IMR-90 (cell line): Measurements from ENCODE around the gene PIK3R5. TPM values are rescaled to one million over a fixed set of nuclear protein-coding genes. Genes with fewer than 3 reads are reported as not detected.

Experiments used
- ATAC-seq: fragments of 200-7000 bp; cut with Tn5 transposase; 2 replicates; pipeline ENCODE4 v1.9.1; 2020; ENCODE audit warnings: low read depth, mild to moderate bottlenecking, moderate library complexity
- BruUV-seq: library from RNA; stranded (reverse); fragments of 400-500 nt; replicated peaks from 2 replicates; lab custom pipeline; 2021; lab: Mats Ljungman, UMichigan
- CTCF ChIA-PET: fragments of 300-600 bp; formaldehyde crosslinking; extraction: SDS; loops from one replicate; lab custom pipeline; 2021; ENCODE audit warnings: antibody characterized with exemption; lab: Yijun Ruan, JAX
- POLR2A ChIA-PET: fragments of 300-600 bp; sonication (Branson Sonifier 250); formaldehyde crosslinking; loops from one replicate; lab custom pipeline; 2022; ENCODE audit warnings: antibody characterized with exemption; ENCODE audit not compliant: unreplicated experiment; lab: Charles Lee
- DNase-seq: peaks from one replicate; pipeline ENCODE4 v3.0.0; 2013
- H2AFZ ChIP-seq: replicated peaks from 2 replicates; pipeline ENCODE3; 2013; ENCODE audit warnings: low read length, mild to moderate bottlenecking; ENCODE audit not compliant: poor library complexity
- H2AK5ac ChIP-seq: 2 replicates; pipeline ENCODE4 v1.6.1; 2013; ENCODE audit warnings: low read depth, low read length, inconsistent platforms
- H2AK9ac ChIP-seq: replicated peaks from 2 replicates; pipeline ENCODE3; 2013; ENCODE audit warnings: mild to moderate bottlenecking, low read depth, low read length, moderate library complexity; ENCODE audit not compliant: poor library complexity
- H2BK120ac ChIP-seq: 2 replicates; pipeline ENCODE4 v1.6.1; 2013; ENCODE audit warnings: low read depth, low read length, inconsistent platforms
- H2BK15ac ChIP-seq: 3 replicates; pipeline ENCODE4 v1.6.1; 2013; ENCODE audit warnings: low read depth, low read length, inconsistent platforms
- H2BK20ac ChIP-seq: 2 replicates; pipeline ENCODE4 v1.6.1; 2013; ENCODE audit warnings: low read depth, mild to moderate bottlenecking, inconsistent platforms, low read length, moderate library complexity
- H2BK5ac ChIP-seq: 2 replicates; pipeline ENCODE4 v1.6.1; 2013; ENCODE audit warnings: mild to moderate bottlenecking, low read depth, low read length, inconsistent platforms; ENCODE audit not compliant: poor library complexity, severe bottlenecking
- H3K14ac ChIP-seq: replicated peaks from 2 replicates; pipeline ENCODE4 v1.6.1; 2013; ENCODE audit warnings: low read depth, low read length, inconsistent platforms
- H3K18ac ChIP-seq: 2 replicates; pipeline ENCODE4 v1.6.1; 2013; ENCODE audit warnings: low read depth, low read length, control low read depth
- H3K23ac ChIP-seq: 2 replicates; pipeline ENCODE4 v1.6.1; 2013; ENCODE audit warnings: low read depth, low read length, inconsistent platforms
- H3K27ac ChIP-seq: 2 replicates; pipeline ENCODE4 v1.5.1; 2013; ENCODE audit warnings: mild to moderate bottlenecking, control low read depth, low read length; ENCODE audit not compliant: insufficient read depth
- H3K27me3 ChIP-seq: 2 replicates; pipeline ENCODE4 v1.6.1; 2013; ENCODE audit warnings: low read length; ENCODE audit not compliant: control insufficient read depth, insufficient read depth
- H3K36me3 ChIP-seq: 2 replicates; pipeline ENCODE4 v1.6.1; 2013; ENCODE audit warnings: low read length, mixed read lengths; ENCODE audit not compliant: control insufficient read depth, insufficient read depth
- H3K4ac ChIP-seq: 2 replicates; pipeline ENCODE4 v1.6.1; 2013; ENCODE audit warnings: low read depth, low read length, inconsistent platforms
- H3K4me1 ChIP-seq: 2 replicates; pipeline ENCODE4 v1.6.1; 2013; ENCODE audit warnings: low read length, mixed read lengths; ENCODE audit not compliant: control insufficient read depth, insufficient read depth
- H3K4me2 ChIP-seq: 2 replicates; pipeline ENCODE4 v1.6.1; 2013; ENCODE audit warnings: low read depth, mild to moderate bottlenecking, control low read depth, low read length, moderate library complexity
- H3K4me3 ChIP-seq: 2 replicates; pipeline ENCODE4 v1.5.1; 2013; ENCODE audit warnings: low read depth, mild to moderate bottlenecking, control low read depth, low read length, moderate library complexity; ENCODE audit not compliant: insufficient read depth
- H3K56ac ChIP-seq: 2 replicates; pipeline ENCODE4 v1.6.1; 2013; ENCODE audit warnings: low read length, inconsistent platforms; ENCODE audit not compliant: insufficient read depth; ENCODE audit errors: extremely low read depth
- H3K79me1 ChIP-seq, 2 experiments: 2 replicates each; pipeline ENCODE4 v1.6.1; 2013; ENCODE audit warnings: low read length in 2 of 2, inconsistent platforms in 1 of 2, low read depth in 1 of 2
- H3K9ac ChIP-seq: 2 replicates; pipeline ENCODE4 v1.6.1; 2013; ENCODE audit warnings: low read depth, low read length, control low read depth
- H3K9me1 ChIP-seq: 2 replicates; pipeline ENCODE4 v1.6.1; 2013; ENCODE audit warnings: low read length, inconsistent platforms; ENCODE audit not compliant: insufficient read depth
- H3K9me3 ChIP-seq: 2 replicates; pipeline ENCODE4 v1.6.1; 2013; ENCODE audit warnings: low read length; ENCODE audit not compliant: control insufficient read depth, insufficient read depth
- H4K20me1 ChIP-seq: 2 replicates; pipeline ENCODE4 v1.6.1; 2013; ENCODE audit warnings: low read length, inconsistent platforms; ENCODE audit not compliant: insufficient read depth
- H4K5ac ChIP-seq: 2 replicates; pipeline ENCODE4 v1.6.1; 2013; ENCODE audit warnings: mild to moderate bottlenecking, low read depth, low read length, control low read depth
- H4K8ac ChIP-seq, 2 experiments: 2 replicates each; pipeline ENCODE4 v1.6.1; 2013; ENCODE audit warnings: low read depth in 2 of 2, low read length in 2 of 2, control low read depth in 1 of 2, inconsistent platforms in 1 of 2
- H4K91ac ChIP-seq: 2 replicates; pipeline ENCODE4 v1.6.1; 2013; ENCODE audit warnings: low read depth, low read length, inconsistent platforms; ENCODE audit not compliant: insufficient read depth
- BHLHE40 ChIP-seq: fragments of 150-350 bp; IDR thresholded peaks from 2 replicates; pipeline ENCODE4 v1.6.1; 2016; ENCODE audit warnings: mild to moderate bottlenecking, low read depth, low read length
- CEBPB ChIP-seq: IDR thresholded peaks from 2 replicates; pipeline ENCODE4 v1.6.1; 2012; ENCODE audit warnings: low read depth, low read length, improper control_type of control experiment
- CHD1 ChIP-seq: IDR thresholded peaks from 2 replicates; pipeline ENCODE4 v1.6.1; 2012; ENCODE audit warnings: low read depth, low read length, improper control_type of control experiment
- CTCF ChIP-seq: conservative IDR thresholded peaks from 2 replicates; pipeline ENCODE4 v1.5.1; 2012; ENCODE audit warnings: mild to moderate bottlenecking, low read depth, low read length, improper control_type of control experiment
- ELK1 ChIP-seq: fragments of 150-350 bp; IDR thresholded peaks from 2 replicates; pipeline ENCODE4 v1.6.1; 2016; ENCODE audit warnings: low read depth, mild to moderate bottlenecking, low read length, moderate library complexity, borderline replicate concordance
- FOS ChIP-seq: fragments of 150-350 bp; IDR thresholded peaks from 2 replicates; pipeline ENCODE4 v1.6.1; 2016; ENCODE audit warnings: low read depth, low read length
- MAFK ChIP-seq: IDR thresholded peaks from 2 replicates; pipeline ENCODE4 v1.6.1; 2012; ENCODE audit warnings: low read depth, low read length, improper control_type of control experiment
- MAZ ChIP-seq: IDR thresholded peaks from 2 replicates; pipeline ENCODE4 v1.6.1; 2012; ENCODE audit warnings: low read depth, mild to moderate bottlenecking, low read length, improper control_type of control experiment, moderate library complexity, borderline replicate concordance
- MXI1 ChIP-seq: IDR thresholded peaks from 2 replicates; pipeline ENCODE4 v1.6.1; 2012; ENCODE audit warnings: low read depth, mild to moderate bottlenecking, low read length, moderate library complexity, borderline replicate concordance
- NFE2L2 ChIP-seq: fragments of 150-350 bp; IDR thresholded peaks from 2 replicates; pipeline ENCODE4 v1.6.1; 2016; ENCODE audit warnings: low read depth, mild to moderate bottlenecking, low read length
- POLR2A ChIP-seq: IDR thresholded peaks from 2 replicates; pipeline ENCODE4 v1.6.1; 2012; ENCODE audit warnings: mild to moderate bottlenecking, low read depth, low read length
- RAD21 ChIP-seq: IDR thresholded peaks from 2 replicates; pipeline ENCODE4 v1.6.1; 2012; ENCODE audit warnings: low read length, improper control_type of control experiment
- RCOR1 ChIP-seq: IDR thresholded peaks from 2 replicates; pipeline ENCODE4 v1.6.1; 2012; ENCODE audit warnings: mild to moderate bottlenecking, low read length, improper control_type of control experiment; ENCODE audit not compliant: insufficient replicate concordance
- RFX5 ChIP-seq: IDR thresholded peaks from 2 replicates; pipeline ENCODE4 v1.8.0; 2012; ENCODE audit warnings: low read depth, mild to moderate bottlenecking, low read length, moderate library complexity
- SMC3 ChIP-seq: fragments of 150-350 bp; IDR thresholded peaks from 2 replicates; pipeline ENCODE4 v1.6.1; 2016; ENCODE audit warnings: low read depth, mild to moderate bottlenecking, antibody characterized with exemption, low read length, moderate library complexity
- USF2 ChIP-seq: fragments of 150-350 bp; IDR thresholded peaks from 2 replicates; pipeline ENCODE4 v1.6.1; 2017; ENCODE audit warnings: mild to moderate bottlenecking, antibody characterized with exemption, low read length, low read depth
- WGBS, 2 experiments: methylation state at CpG; one replicate each; pipeline versions ENCODE4 v1.1.5 to v1.1.7; 2013; ENCODE audit warnings: missing lambda C conversion rate in 2 of 2; ENCODE audit not compliant: insufficient read length in 1 of 2; ENCODE audit errors: extremely low coverage in 2 of 2; 5-methylcytosine and 5-hydroxymethylcytosine counted together
- dilution Hi-C: fragments of 300-500 bp; cut with HindIII; formaldehyde crosslinking; loops from one replicate; pipeline ENCODE4 v1.14.3; 2018; ENCODE audit warnings: low sequenced_read_pairs; ENCODE audit not compliant: unreplicated experiment
- in situ Hi-C: fragments of 300-500 bp; cut with MboI; formaldehyde crosslinking; loops from 3 replicates; pipeline ENCODE4 v1.14.3; 2019; ENCODE audit warnings: low sequenced_read_pairs, inconsistent platforms, mixed read lengths
- intact Hi-C: fragments of 100-400 bp; cut with micrococcal nuclease; formaldehyde crosslinking; loops from 2 replicates; pipeline ENCODE4 v1.10.0; 2022
- polyA plus RNA-seq, 3 experiments: library from polyadenylated mRNA; depleted of rRNA; stranded (reverse); fragments of >200 nt; gene quantifications; 2 replicates each; pipeline ENCODE4 v1.2.3, GENCODE V29; 2012; ENCODE audit warnings: low replicate concordance in 1 of 3
- total RNA-seq: library from RNA; depleted of rRNA; stranded (reverse); fragments of >200 nt; gene quantifications from 2 replicates; pipeline ENCODE4 v1.2.3, GENCODE V29; 2012

PIK3R5 gene
- total and polyA plus RNA-seq, 2 of the 4 experiments (the other 2 are of a cell fraction): not detected

- H2BK20ac ChIP-seq: no peak overlapping the region
- no peaks in the 10 kb centered on the region for H4K20me1 ChIP-seq
- in situ Hi-C loops: no loop called here
- H3K79me1 ChIP-seq: no peaks in the 10 kb centered on the region
- no peaks in the 10 kb centered on the region; the same call in 1 of the 2 replicates for H3K27me3 ChIP-seq
- DNase-seq (no peak), ATAC-seq (no peak)
- no peak overlapping the region for H3K9ac ChIP-seq
- dilution Hi-C loops: no loop called here
- H4K91ac ChIP-seq: no peak overlapping the region
- BruUV-seq: no TSS peak
- H2AK5ac ChIP-seq: no peak overlapping the region
- H3K56ac ChIP-seq: no peak overlapping the region
- H4K8ac ChIP-seq: no peak overlapping the region
- H3K23ac ChIP-seq: no peak overlapping the region
- H2AFZ ChIP-seq: no peak overlapping the region
- H3K36me3 ChIP-seq: no peaks in the 10 kb centered on the region
- no peaks in the 10 kb centered on the region for H3K9me1 ChIP-seq
- H3K9me3 ChIP-seq: no peaks in the 10 kb centered on the region; the same call in 1 of the 2 replicates
- ChIA-PET CTCF (interaction anchor here (0.8 kb wide), 1 partner anchor 12 kb away, joined by 3 read pairs; no protein-coding TSS in a partner anchor), POLR2A (no interaction called here)
- no peak overlapping the region for H3K4ac ChIP-seq
- no peak overlapping the region for H4K5ac ChIP-seq
- TF ChIP-seq RAD21: no peak
- no peak for TF ChIP-seq FOS
- no peak for TF ChIP-seq MXI1
- TF ChIP-seq RFX5: no peak
- TF ChIP-seq NFE2L2: no peak
- TF ChIP-seq CTCF: no peak
- no peak for TF ChIP-seq ELK1
- no peak for TF ChIP-seq SMC3
- TF ChIP-seq RCOR1: no peak
- no peak for TF ChIP-seq MAZ
- TF ChIP-seq POLR2A: no peak
- no peak for TF ChIP-seq CEBPB
- no peak for TF ChIP-seq MAFK
- no peak for TF ChIP-seq CHD1
- TF ChIP-seq USF2: no peak
- no peak for TF ChIP-seq BHLHE40
- no peaks in the 10 kb centered on the region for H3K4me1 ChIP-seq
- H2BK120ac ChIP-seq: no peak overlapping the region
- 92% methylated on average over 4 of the region's 12 CpGs; no CpG with 5 or more reads in 1 of the 2 experiments for WGBS, 2 experiments
- no peak overlapping the region for H3K14ac ChIP-seq
- H2AK9ac ChIP-seq: no peak overlapping the region
- no peak overlapping the region for H3K27ac ChIP-seq
- H2BK15ac ChIP-seq: no peak overlapping the region
- H3K4me2 ChIP-seq: no peak overlapping the region
- no peak overlapping the region for H3K18ac ChIP-seq
- no peak overlapping the region for H3K4me3 ChIP-seq
- intact Hi-C loops: loop anchor here (10.0 kb wide), 1 partner anchor 634 kb away; no protein-coding TSS in a partner anchor
- H2BK5ac ChIP-seq: no peak overlapping the region
Measured at GRCh38 chr17:8890671-8891070, 74.8 kb downstream of the PIK3R5 start.
